ENCODE results near the gene MAP6. TPM values are rescaled to one million over a fixed set of nuclear protein-coding genes. Genes with fewer than 3 reads are reported as not detected.

Gene MAP6
- 0.06 and 0.32 TPM in 2 replicates for total RNA-seq

GRCh38 chr11:75668451-75669297 lies at the start of gene MAP6:
MAP6 (minus strand) TSS chr11:75669038; CDS start chr11:75668369, 669 bp downstream.

GRCh38 chr11:75717608-75718418 lies 49.0 kb upstream of the MAP6 start, which contains the start of gene MOGAT2:
MOGAT2 (plus strand) TSS chr11:75717838; CDS start chr11:75717889, 51 bp downstream.

GRCh38 chr11:75562048-75562835 lies 106.6 kb downstream of the MAP6 start, which contains the start of gene SERPINH1:
SERPINH1 (plus strand) TSS chr11:75562253; CDS start chr11:75566350, 4,097 bp downstream.

Other genes with a start within 250 kb of the MAP6 start
- gene KLHL35, start 235.8 kb downstream of the MAP6 start, total RNA-seq: 1.5 and 1.6 TPM in 2 replicates
- gene GDPD5, start 143.1 kb downstream of the MAP6 start, total RNA-seq: 9.6 and 22.6 TPM in 2 replicates
- gene SERPINH1, start 106.8 kb downstream of the MAP6 start, total RNA-seq: 285 and 589 TPM in 2 replicates
- not detected in 2 replicates for gene MOGAT2, start 48.8 kb upstream of the MAP6 start, total RNA-seq
- 0.65 and 2.9 TPM in 2 replicates for gene DGAT2, start 99.7 kb upstream of the MAP6 start, total RNA-seq
- 56.3 and 125 TPM in 2 replicates for gene UVRAG, start 146.2 kb upstream of the MAP6 start, total RNA-seq